ENCODE results near the gene TNIK.

DNA sequence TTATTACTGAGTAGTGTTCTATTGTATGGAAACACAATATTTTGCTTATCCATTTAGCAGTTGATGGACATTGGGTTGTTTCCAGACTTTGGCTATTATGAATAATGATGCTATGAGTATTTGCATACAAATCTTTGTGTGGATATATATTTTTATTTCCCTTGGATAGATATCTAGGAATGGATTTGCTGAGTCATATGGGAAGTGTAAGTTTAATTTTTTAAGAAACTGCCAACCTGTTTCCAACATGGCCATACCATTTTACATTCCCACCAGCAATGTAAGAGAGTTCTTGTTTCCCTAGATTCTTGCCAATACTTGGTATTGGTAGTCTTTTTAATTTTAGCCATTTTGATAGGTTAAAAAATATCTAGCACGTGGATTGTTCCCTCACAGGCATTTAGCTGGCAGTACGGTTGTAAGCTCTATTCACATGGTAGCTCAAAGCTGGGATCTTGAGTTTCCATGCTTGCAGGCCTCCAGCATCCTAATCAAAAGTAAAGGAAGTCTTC is 45.7 kb upstream of the TNIK start:
- TF ChIP-seq YY1 (IDR thresholded peaks at IDR 0.05; ENCODE audit: insufficient read depth, insufficient read length) (no peak), ZNF274 (IDR thresholded peaks at IDR 0.05; ENCODE audit: low read depth, low read length) (no peak), SUZ12 (IDR thresholded peaks at IDR 0.05; ENCODE audit: extremely low read depth, insufficient read depth, insufficient read length) (no peak)
